ENCODE results near the gene CELSR1. TPM values are rescaled to one million over a fixed set of nuclear protein-coding genes. Genes with fewer than 3 reads are reported as not detected.

The CELSR1 gene
- total and polyA plus RNA-seq, 2 of the 13 experiments (the other 11 are each of a cell fraction or from before 2014, with no cell fraction given) = 0.78 to 1.8 TPM

- no peak for TF ChIP-seq PCBP1 (IDR thresholded peaks at IDR 0.05; ENCODE audit: borderline replicate concordance, low read depth, low read length)
- no peak for TF ChIP-seq ZNF335 (CRISPR knock-in tag; IDR thresholded peaks at IDR 0.05)
- no peak for TF ChIP-seq YEATS4 (CRISPR knock-in tag; IDR thresholded peaks at IDR 0.05; ENCODE audit: borderline replicate concordance)
- TF ChIP-seq CERS6 (CRISPR knock-in tag; IDR thresholded peaks at IDR 0.05) = no peak
- TF ChIP-seq, protein P1, sequence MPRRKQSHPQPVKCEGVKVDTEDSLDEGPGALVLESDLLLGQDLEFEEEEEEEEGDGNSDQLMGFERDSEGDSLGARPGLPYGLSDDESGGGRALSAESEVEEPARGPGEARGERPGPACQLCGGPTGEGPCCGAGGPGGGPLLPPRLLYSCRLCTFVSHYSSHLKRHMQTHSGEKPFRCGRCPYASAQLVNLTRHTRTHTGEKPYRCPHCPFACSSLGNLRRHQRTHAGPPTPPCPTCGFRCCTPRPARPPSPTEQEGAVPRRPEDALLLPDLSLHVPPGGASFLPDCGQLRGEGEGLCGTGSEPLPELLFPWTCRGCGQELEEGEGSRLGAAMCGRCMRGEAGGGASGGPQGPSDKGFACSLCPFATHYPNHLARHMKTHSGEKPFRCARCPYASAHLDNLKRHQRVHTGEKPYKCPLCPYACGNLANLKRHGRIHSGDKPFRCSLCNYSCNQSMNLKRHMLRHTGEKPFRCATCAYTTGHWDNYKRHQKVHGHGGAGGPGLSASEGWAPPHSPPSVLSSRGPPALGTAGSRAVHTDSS (CRISPR knock-in tag; conservative IDR thresholded peaks at IDR 0.05) = no peak
- TF ChIP-seq RBAK (CRISPR knock-in tag; IDR thresholded peaks at IDR 0.05) = no peak
- no peak for TF ChIP-seq NKX3-1 (CRISPR knock-in tag; IDR thresholded peaks at IDR 0.05)
- no peak for TF ChIP-seq TOPORS (CRISPR knock-in tag; IDR thresholded peaks at IDR 0.05)
- TF ChIP-seq, protein P2, sequence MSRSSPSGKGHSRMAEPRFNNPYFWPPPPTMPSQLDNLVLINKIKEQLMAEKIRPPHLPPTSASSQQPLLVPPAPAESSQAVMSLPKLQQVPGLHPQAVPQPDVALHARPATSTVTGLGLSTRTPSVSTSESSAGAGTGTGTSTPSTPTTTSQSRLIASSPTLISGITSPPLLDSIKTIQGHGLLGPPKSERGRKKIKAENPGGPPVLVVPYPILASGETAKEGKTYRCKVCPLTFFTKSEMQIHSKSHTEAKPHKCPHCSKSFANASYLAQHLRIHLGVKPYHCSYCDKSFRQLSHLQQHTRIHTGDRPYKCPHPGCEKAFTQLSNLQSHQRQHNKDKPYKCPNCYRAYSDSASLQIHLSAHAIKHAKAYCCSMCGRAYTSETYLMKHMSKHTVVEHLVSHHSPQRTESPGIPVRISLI (CRISPR knock-in tag; IDR thresholded peaks at IDR 0.05; ENCODE audit: borderline replicate concordance) = no peak
- no peak for TF ChIP-seq GMEB2 (CRISPR knock-in tag; IDR thresholded peaks at IDR 0.05; ENCODE audit: low read depth)
- no peak for TF ChIP-seq HOXA5 (CRISPR knock-in tag; IDR thresholded peaks at IDR 0.05)
- no peak for TF ChIP-seq ZNF552 (CRISPR knock-in tag; IDR thresholded peaks at IDR 0.05; ENCODE audit: borderline replicate concordance)
- TF ChIP-seq MEIS1 (CRISPR knock-in tag; IDR thresholded peaks at IDR 0.05; ENCODE audit: borderline replicate concordance) = no peak
- TF ChIP-seq MEIS2 (CRISPR knock-in tag; IDR thresholded peaks at IDR 0.05) = no peak
- no peak for TF ChIP-seq ELK4 (CRISPR knock-in tag; IDR thresholded peaks at IDR 0.05; ENCODE audit: borderline replicate concordance)
- TF ChIP-seq HOXA9 (CRISPR knock-in tag; IDR thresholded peaks at IDR 0.05; ENCODE audit: borderline replicate concordance) = no peak
- no peak for TF ChIP-seq ZNF841 (CRISPR knock-in tag; IDR thresholded peaks at IDR 0.05; ENCODE audit: borderline replicate concordance)
- TF ChIP-seq, protein P3, sequence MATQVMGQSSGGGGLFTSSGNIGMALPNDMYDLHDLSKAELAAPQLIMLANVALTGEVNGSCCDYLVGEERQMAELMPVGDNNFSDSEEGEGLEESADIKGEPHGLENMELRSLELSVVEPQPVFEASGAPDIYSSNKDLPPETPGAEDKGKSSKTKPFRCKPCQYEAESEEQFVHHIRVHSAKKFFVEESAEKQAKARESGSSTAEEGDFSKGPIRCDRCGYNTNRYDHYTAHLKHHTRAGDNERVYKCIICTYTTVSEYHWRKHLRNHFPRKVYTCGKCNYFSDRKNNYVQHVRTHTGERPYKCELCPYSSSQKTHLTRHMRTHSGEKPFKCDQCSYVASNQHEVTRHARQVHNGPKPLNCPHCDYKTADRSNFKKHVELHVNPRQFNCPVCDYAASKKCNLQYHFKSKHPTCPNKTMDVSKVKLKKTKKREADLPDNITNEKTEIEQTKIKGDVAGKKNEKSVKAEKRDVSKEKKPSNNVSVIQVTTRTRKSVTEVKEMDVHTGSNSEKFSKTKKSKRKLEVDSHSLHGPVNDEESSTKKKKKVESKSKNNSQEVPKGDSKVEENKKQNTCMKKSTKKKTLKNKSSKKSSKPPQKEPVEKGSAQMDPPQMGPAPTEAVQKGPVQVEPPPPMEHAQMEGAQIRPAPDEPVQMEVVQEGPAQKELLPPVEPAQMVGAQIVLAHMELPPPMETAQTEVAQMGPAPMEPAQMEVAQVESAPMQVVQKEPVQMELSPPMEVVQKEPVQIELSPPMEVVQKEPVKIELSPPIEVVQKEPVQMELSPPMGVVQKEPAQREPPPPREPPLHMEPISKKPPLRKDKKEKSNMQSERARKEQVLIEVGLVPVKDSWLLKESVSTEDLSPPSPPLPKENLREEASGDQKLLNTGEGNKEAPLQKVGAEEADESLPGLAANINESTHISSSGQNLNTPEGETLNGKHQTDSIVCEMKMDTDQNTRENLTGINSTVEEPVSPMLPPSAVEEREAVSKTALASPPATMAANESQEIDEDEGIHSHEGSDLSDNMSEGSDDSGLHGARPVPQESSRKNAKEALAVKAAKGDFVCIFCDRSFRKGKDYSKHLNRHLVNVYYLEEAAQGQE (IDR thresholded peaks at IDR 0.05; ENCODE audit: borderline replicate concordance in 1 of 2, low read depth in 1 of 2, low read length in 2 of 2) = no peak
- no peak for TF ChIP-seq PHB2 (IDR thresholded peaks at IDR 0.05; ENCODE audit: partially characterized antibody)
Observed at GRCh38 chr22:46355369-46355995, 181.9 kb downstream of the CELSR1 start (continued).
